HepG2 (cell line): Measurements from ENCODE around the gene INAFM1. TPM values are rescaled to one million over a fixed set of nuclear protein-coding genes. Genes with fewer than 3 reads are reported as not detected.

ENCODE experiments used
- BRCA1 ChIP-seq: sonication (generic); formaldehyde crosslinking; IDR thresholded peaks from 2 replicates; pipeline ENCODE4 v1.4.0; 2020; ENCODE audit warnings: missing genetic modification reagents
- CBX1 ChIP-seq: IDR thresholded peaks from one replicate; pipeline ENCODE4 v1.6.1; 2016; ENCODE audit warnings: antibody characterized with exemption, low read depth
- IRX3 ChIP-seq: sonication (generic); formaldehyde crosslinking; IDR thresholded peaks from 2 replicates; pipeline ENCODE4 v1.8.1; 2023; ENCODE audit warnings: mild to moderate bottlenecking, low read depth, missing genetic modification reagents, borderline replicate concordance
- MEIS1 ChIP-seq: sonication (generic); formaldehyde crosslinking; IDR thresholded peaks from 2 replicates; pipeline ENCODE4 v1.9.0; 2021; ENCODE audit warnings: mild to moderate bottlenecking, missing genetic modification reagents, moderate library complexity, borderline replicate concordance
- NCOR1 ChIP-seq: fragments of 200-600 bp; sonication (generic); IDR thresholded peaks from 2 replicates; pipeline ENCODE4 v1.7.0; 2017; ENCODE audit warnings: antibody characterized with exemption, low read length, borderline replicate concordance
- PCBP2 ChIP-seq: fragments of 200-400 bp; formaldehyde crosslinking; optimal IDR thresholded peaks from 2 replicates; pipeline ENCODE3; 2018; ENCODE audit warnings: low read length, low read depth; ENCODE audit not compliant: poor library complexity, severe bottlenecking
- PRDM4 ChIP-seq: sonication (generic); formaldehyde crosslinking; IDR thresholded peaks from 2 replicates; pipeline ENCODE4 v1.9.0; 2021; ENCODE audit warnings: missing genetic modification reagents, borderline replicate concordance
- RARA ChIP-seq: IDR thresholded peaks from 2 replicates; pipeline ENCODE4 v1.6.1; 2016; ENCODE audit warnings: missing genetic modification reagents, missing compliant biosample characterization
- RBAK ChIP-seq: sonication (generic); formaldehyde crosslinking; IDR thresholded peaks from 2 replicates; pipeline ENCODE4 v1.5.1; 2020; ENCODE audit warnings: mild to moderate bottlenecking, missing genetic modification reagents
- SAP130 ChIP-seq: IDR thresholded peaks from 2 replicates; pipeline ENCODE4 v1.6.1; 2016; ENCODE audit warnings: low read depth
- TARDBP ChIP-seq: sonication (generic); formaldehyde crosslinking; IDR thresholded peaks from 2 replicates; pipeline ENCODE4 v1.8.0; 2022; ENCODE audit warnings: mild to moderate bottlenecking, missing genetic modification reagents
- TFE3 ChIP-seq: IDR thresholded peaks from 2 replicates; pipeline ENCODE4 v1.6.1; 2016
- TIGD3 ChIP-seq: sonication (generic); formaldehyde crosslinking; IDR thresholded peaks from 2 replicates; pipeline ENCODE4 v1.5.1; 2020; ENCODE audit warnings: mild to moderate bottlenecking, missing genetic modification reagents, borderline replicate concordance
- ZBTB8A ChIP-seq: sonication (generic); formaldehyde crosslinking; IDR thresholded peaks from 2 replicates; pipeline ENCODE4 v1.4.0; 2020; ENCODE audit warnings: mild to moderate bottlenecking, low read depth, missing genetic modification reagents, borderline replicate concordance
- ZNF558 ChIP-seq: sonication (generic); formaldehyde crosslinking; IDR thresholded peaks from 2 replicates; pipeline ENCODE4 v1.9.0; 2022; ENCODE audit warnings: mild to moderate bottlenecking, missing genetic modification reagents, borderline replicate concordance
- ZNF746 ChIP-seq: sonication (generic); formaldehyde crosslinking; IDR thresholded peaks from 2 replicates; pipeline ENCODE4 v1.8.0; 2022; ENCODE audit warnings: mild to moderate bottlenecking, missing genetic modification reagents
- polyA plus RNA-seq, 8 experiments: library from polyadenylated mRNA; depleted of rRNA in 3 of 8; stranded (reverse) in 7 of 8; unstranded in 1 of 8; fragments of >200 nt; fragmentation: Illumina TruSeq in 4 of 8; extraction: Trizol in 4 of 8; gene quantifications; 2 replicates each; pipeline versions ENCODE4 v1.2.1 to v1.2.3, GENCODE V29; 2011 to 2016; ENCODE audit warnings: low read depth in 4 of 8, missing spikeins in 1 of 8, mixed read lengths in 1 of 8; ENCODE audit not compliant: insufficient read depth in 1 of 8
- total RNA-seq, 5 experiments: library from RNA; depleted of rRNA; stranded (reverse); fragments of >200 nt; fragmentation: Illumina TruSeq; extraction: Trizol; gene quantifications; 2 replicates each; pipeline ENCODE4 v1.2.3, GENCODE V29; 2016; ENCODE audit warnings: low read depth in 1 of 5
- TF ChIP-seq, protein P1 (sequence below): sonication (generic); formaldehyde crosslinking; IDR thresholded peaks from 2 replicates; pipeline ENCODE4 v1.5.0; 2020; ENCODE audit warnings: mild to moderate bottlenecking, low read depth, missing genetic modification reagents, borderline replicate concordance
- TF ChIP-seq, protein P2 (sequence below): sonication (generic); formaldehyde crosslinking; IDR thresholded peaks from 2 replicates; pipeline ENCODE4 v1.4.0; 2020; ENCODE audit warnings: missing genetic modification reagents, mild to moderate bottlenecking, borderline replicate concordance

INAFM1 gene
- total and polyA plus RNA-seq, 2 of the 13 experiments (the other 11 are each of a cell fraction or from before 2014, with no cell fraction given), result 0.88 to 1.9 TPM

DNA sequence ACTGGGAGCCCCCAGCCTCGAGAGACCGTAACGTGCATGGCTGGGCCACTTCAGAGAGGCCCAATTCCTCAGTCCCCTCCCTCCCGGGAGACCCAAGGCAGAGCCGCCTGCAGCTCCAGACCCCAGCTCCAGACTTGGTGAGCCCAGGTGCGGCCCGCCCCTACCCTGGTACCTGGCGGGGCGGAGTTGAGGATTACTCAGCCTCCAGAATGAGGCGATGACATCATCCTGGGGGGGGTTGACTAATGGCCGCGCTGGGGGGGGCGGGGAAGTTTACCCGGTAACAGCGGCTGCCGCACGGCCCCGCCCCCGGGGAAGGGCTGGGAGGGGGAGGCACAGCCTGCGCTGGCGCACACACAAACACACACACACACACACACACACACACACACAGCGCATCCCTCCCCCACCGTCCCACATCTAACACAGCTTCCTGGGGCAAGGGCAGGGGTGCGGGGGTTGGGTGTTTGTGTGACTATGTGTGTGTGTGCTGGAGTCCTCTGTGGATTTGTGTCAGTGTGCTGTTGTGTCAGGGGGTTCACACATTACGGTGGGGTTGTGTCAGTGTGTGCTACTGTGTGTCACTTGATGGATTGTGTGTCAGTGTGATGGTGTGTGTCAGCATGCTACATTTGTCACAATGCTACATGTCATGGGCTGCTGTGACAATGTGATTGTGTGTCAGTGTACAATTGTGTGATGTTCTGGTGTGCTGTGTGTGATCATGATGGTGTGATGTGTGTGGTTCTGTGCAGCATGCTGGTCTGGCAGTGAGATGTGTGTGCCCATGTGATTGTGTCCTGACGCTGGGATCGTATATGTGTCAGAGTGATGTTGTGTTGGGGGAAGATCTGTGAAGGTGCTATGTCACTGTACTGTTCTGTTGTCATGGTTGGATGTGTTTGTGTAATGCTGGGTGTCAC, 33.4 kb upstream of the INAFM1 start (continued):
- TF ChIP-seq SAP130 (CRISPR knock-in tag), result peak; percentile 50; the same call in 1 of the 2 replicates
- TF ChIP-seq TARDBP, result peak; percentile 60; the same call in 1 of the 2 replicates
- no peak for TF ChIP-seq CBX1
- TF ChIP-seq, protein P1, sequence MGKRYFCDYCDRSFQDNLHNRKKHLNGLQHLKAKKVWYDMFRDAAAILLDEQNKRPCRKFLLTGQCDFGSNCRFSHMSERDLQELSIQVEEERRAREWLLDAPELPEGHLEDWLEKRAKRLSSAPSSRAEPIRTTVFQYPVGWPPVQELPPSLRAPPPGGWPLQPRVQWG (CRISPR knock-in tag), result no peak
- no peak for TF ChIP-seq ZBTB8A
- no peak for TF ChIP-seq NCOR1
- no peak for TF ChIP-seq MEIS1 (CRISPR knock-in tag)
- no peak for TF ChIP-seq PCBP2
- no peak for TF ChIP-seq IRX3 (CRISPR knock-in tag)
- no peak for TF ChIP-seq BRCA1 (CRISPR knock-in tag)
- no peak for TF ChIP-seq ZNF746 (CRISPR knock-in tag)
- 0 out of 2 replicates have a peak, but pooled peaks have one; percentile 26 for TF ChIP-seq TFE3 (CRISPR knock-in tag)
- no peak for TF ChIP-seq RARA (CRISPR knock-in tag)
- TF ChIP-seq ZNF558 (CRISPR knock-in tag), result no peak
- no peak for TF ChIP-seq RBAK (CRISPR knock-in tag)
- TF ChIP-seq PRDM4, result no peak
- TF ChIP-seq, protein P2, sequence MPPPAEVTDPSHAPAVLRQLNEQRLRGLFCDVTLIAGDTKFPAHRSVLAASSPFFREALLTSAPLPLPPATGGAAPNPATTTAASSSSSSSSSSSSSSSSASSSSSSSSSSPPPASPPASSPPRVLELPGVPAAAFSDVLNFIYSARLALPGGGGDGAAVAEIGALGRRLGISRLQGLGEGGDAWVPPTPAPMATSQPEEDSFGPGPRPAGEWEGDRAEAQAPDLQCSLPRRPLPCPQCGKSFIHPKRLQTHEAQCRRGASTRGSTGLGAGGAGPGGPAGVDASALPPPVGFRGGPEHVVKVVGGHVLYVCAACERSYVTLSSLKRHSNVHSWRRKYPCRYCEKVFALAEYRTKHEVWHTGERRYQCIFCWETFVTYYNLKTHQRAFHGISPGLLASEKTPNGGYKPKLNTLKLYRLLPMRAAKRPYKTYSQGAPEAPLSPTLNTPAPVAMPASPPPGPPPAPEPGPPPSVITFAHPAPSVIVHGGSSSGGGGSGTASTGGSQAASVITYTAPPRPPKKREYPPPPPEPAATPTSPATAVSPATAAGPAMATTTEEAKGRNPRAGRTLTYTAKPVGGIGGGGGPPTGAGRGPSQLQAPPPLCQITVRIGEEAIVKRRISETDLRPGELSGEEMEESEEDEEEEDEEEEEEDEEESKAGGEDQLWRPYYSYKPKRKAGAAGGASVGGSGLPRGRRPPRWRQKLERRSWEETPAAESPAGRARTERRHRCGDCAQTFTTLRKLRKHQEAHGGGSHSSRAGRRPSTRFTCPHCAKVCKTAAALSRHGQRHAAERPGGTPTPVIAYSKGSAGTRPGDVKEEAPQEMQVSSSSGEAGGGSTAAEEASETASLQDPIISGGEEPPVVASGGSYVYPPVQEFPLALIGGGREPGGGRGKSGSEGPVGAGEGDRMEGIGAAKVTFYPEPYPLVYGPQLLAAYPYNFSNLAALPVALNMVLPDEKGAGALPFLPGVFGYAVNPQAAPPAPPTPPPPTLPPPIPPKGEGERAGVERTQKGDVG (CRISPR knock-in tag), result no peak
- TF ChIP-seq TIGD3 (CRISPR knock-in tag), result no peak
